Muscle of back (tissue), 11 donors: ENCODE measurements around the gene SP6. TPM values are rescaled to one million over a fixed set of nuclear protein-coding genes. Genes with fewer than 3 reads are reported as not detected.

Experiments used
- DNase-seq, 3 donors: peaks; one replicate each; pipeline versions ENCODE4 v3.0.0 to v3.0.0-alpha.2; 2013
- polyA plus RNA-seq, 10 donors: library from polyadenylated mRNA; unstranded; fragments of 120-200 nt; gene quantifications; one replicate each; pipeline ENCODE4 v1.2.1, GENCODE V29; 2013; ENCODE audit not compliant: insufficient read length in 10 of 10

Gene SP6
- polyA plus RNA-seq, 10 donors = 0.77 to 4.0 (median 1.4) TPM

- DNase-seq = no peak
Observed at GRCh38 chr17:47836601-47837000, 14.4 kb downstream of the SP6 start.

GRCh38 chr17:47834756-47835155 lies 16.2 kb downstream of the SP6 start:
- DNase-seq = no peak

GRCh38 chr17:47831934-47832327 lies 19.0 kb downstream of the SP6 start:
- no peak for DNase-seq

- DNase-seq = peak; percentile 90 to 98 (median 96)
Observed at GRCh38 chr17:47831003-47831933, 19.7 kb downstream of the SP6 start, which contains the start of the genes LRRC46 and MRPL10. LRRC46 (plus strand) TSS chr17:47831670; CDS start chr17:47831990, 320 bp downstream. MRPL10 (minus strand) TSS chr17:47831541; CDS start chr17:47831511, 30 bp downstream.

- DNase-seq = no peak
Observed at GRCh38 chr17:47830396-47831002, 20.5 kb downstream of the SP6 start.

- no peak for DNase-seq
Observed at GRCh38 chr17:47829870-47830269, 21.1 kb downstream of the SP6 start.

GRCh38 chr17:47823519-47823918 lies 27.4 kb downstream of the SP6 start:
- no peak for DNase-seq

- DNase-seq = no peak
Observed at GRCh38 chr17:47822785-47823184, 28.2 kb downstream of the SP6 start.

GRCh38 chr17:47821424-47822391 lies 29.3 kb downstream of the SP6 start, which contains the start of gene OSBPL7:
OSBPL7 (minus strand) TSS chr17:47821794; CDS start chr17:47820278, 1,516 bp downstream.
- DNase-seq = peak; percentile 82 to 91 (median 84)

- DNase-seq = no peak
Observed at GRCh38 chr17:47821031-47821423, 29.9 kb downstream of the SP6 start.

GRCh38 chr17:47820033-47820789 lies 30.8 kb downstream of the SP6 start:
- DNase-seq = no peak

- no peak for DNase-seq
Observed at GRCh38 chr17:47819475-47819874, 31.5 kb downstream of the SP6 start.

GRCh38 chr17:47818002-47818695 lies 32.8 kb downstream of the SP6 start:
- no peak for DNase-seq

GRCh38 chr17:47816947-47817346 lies 34.0 kb downstream of the SP6 start:
- DNase-seq = no peak

- no peak for DNase-seq
Observed at GRCh38 chr17:47816111-47816735, 34.7 kb downstream of the SP6 start.

- DNase-seq = no peak
Observed at GRCh38 chr17:47815106-47815918, 35.7 kb downstream of the SP6 start.

GRCh38 chr17:47813512-47814031 lies 37.4 kb downstream of the SP6 start:
- no peak for DNase-seq

- no peak for DNase-seq
Observed at GRCh38 chr17:47813077-47813476, 37.9 kb downstream of the SP6 start.
